Activated T-helper 9 cell treated with anti-CD3 and anti-CD28 coated beads, Interleukin-2, amount 50 U/mL, for 16 hours (primary cell): ENCODE results near the gene MRTFA.

Experiments used
- DNase-seq: peaks from one replicate; pipeline ENCODE4 v3.0.0-alpha.2; 2020; ENCODE audit warnings: low read depth

Gene MRTFA

DNA sequence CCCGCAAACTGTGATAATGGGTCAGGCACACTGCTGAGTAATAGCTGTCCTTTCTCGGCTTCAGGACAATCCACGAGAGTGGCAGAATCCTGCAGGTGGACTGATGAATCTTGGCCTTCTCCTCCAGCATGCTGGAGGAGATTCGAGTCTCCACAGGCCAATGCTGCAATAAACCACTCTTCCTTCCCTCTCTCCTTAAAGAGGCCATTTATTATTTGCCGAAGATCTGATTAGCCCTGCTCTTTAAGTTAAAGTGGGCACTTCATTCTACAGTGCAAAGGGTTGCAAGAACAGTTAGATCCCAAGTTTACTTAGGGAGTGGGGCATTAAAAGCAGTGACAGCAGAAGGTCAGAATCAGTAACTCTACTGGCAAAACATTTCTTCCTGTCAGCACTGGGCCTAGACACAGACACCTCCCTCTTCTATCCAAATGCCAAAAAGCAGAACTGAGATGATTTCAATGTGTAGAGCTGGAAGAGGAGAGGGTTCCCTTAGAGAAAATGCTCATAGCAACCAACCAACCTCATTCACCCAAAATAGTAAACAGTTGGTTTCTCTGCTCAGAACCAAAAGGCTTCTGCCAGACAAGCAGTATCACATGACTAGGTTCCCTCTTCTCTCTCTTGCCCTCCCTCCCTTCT is 144.4 kb downstream of the MRTFA start:
- DNase-seq = no peak

DNA sequence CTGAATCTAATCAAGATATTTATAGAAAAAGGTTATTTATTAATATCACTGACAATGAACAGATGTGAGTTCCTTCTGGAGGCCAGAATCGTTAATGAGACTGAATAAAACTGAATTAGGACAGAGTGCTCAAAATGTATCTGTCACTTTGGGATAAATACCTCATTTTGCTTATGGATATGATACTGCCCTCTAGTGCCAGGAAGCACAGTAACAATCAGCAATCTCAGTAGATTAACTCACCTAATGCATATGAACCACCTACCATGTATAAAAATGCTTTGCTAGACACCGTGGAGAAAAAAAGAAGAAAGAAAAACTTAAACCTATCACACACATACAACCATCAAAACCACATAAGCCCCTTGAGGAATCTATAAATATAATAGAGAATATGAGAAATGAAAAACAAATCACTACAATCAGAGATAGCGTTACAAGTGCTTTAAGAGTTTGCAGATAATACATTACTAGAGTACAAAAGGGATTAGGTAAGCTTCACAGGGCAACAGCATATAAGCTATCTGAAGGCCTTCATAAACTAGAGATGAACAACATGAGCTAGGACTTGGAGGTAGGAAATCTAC is 148.8 kb downstream of the MRTFA start:
- DNase-seq = no peak

DNA sequence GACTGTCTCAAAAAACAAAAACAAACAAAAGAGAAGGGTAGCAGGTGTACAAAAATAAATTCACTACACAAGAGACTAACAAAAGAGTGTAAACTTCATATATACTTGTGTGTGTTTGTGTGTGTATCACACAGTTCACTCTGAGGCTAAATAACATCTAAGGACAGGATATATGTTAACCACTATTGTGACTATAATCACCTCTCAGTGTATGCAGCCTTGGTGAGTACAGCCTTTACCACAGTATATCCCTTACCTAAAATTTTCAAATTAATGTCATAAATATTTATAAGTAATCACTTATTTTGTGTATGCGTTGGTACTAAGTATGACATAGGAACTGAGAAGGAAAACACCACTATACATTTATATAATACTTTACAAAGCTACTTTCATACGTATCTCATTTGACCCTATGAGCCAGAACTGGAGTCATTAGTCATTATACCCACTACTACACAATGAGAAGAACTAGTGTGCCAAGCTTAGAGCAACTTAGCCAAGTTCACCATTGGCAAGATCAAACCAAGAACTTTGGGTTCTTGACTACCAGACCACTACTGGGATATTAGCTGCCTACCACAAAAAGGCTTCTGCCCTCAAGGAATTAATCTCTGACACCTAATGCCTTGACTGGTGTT is 149.4 kb downstream of the MRTFA start:
- no peak for DNase-seq

DNA sequence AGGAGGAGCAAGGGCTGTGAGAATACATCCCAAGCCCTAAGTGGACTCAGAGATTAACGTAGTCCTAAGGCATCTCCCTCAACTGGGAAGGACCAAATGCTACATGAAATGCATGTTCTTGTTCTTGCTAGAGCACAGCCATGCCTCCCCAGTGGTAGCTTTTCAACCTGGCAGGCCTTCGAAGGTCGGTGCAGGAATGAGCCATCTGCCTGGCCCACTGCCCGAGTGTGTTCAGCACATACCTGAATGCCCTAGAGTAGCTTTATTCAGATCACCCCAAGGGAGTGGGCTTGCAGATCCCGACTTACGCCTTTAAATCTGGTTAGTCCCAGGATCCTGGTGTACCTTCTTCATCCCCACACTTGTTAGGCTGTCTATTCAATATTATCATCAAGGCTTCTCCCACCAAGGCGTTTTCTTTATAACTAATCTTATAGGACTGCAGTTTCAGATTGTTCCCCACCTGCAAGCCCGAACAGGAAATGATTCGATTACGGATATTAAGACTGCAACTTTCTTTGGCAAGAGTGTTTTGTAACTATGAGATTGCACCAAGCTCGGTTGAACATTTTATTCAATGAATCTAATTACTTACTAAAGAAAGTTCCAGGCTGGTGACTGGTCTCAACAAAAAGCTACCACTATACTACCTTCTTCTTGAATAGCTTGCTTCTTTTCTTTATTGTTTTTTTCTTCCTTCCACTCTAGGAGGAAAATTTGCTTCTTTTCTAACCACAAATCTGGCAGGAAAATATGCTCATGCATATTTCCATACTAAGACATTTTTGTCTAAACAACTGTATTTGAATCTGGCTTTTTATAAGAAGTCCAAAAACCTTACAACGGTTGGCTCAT is 150.5 kb downstream of the MRTFA start:
- DNase-seq = no peak

DNA sequence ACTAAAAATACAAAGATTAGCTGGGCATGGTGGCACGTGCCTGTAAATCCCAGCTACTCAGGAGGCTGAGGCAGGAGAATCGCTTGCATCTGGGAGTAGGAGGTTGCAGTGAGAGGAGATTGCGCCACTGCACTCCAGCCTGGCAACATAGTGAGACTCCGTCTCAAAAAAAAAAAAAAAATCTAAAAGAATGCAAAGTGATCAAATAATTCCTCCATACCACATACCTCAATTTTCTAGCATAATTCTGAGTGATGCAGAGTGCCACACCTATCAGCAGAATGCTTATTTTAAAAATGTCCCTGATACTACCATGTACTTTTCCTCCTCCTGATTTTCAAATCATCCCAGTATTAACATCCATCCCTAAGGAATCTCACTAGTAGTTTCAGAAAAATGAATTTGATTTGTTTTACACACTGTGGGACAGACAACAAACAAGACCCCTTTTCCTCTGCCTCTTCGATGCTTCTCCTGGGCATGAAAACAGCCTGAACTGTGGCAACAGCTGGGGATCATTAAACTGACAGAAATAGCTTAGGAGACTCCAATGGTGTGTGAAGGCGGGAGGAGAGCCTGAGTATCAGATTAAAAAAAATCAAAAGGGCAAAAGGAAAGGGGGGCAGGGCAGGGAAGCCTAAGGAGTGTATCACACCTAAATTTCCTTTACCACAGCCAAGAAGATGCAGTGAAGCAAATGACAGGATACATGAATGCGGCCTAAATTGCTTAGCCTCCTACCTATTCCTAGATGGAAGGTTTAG is 151.4 kb downstream of the MRTFA start:
- DNase-seq = no peak

DNA sequence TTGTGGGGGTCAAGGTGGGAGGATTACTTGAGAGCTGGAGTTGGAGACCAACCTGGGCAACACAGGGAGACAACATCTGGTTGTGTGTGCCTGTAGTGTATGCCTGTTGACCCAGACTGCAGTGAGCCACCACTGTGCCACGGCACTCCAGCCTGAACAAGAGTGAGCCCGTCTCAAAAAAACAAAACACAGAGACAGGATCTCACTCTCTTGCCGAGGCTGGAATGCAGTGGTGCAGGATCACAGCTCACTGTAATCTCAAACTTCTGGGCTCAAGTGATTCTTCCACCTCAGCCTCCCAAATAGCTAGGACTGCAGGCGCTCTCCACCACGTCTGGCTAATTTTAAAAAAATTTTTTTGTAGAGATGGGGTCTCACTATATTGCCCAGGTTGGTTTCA is 153.6 kb downstream of the MRTFA start:
- no peak for DNase-seq

DNA sequence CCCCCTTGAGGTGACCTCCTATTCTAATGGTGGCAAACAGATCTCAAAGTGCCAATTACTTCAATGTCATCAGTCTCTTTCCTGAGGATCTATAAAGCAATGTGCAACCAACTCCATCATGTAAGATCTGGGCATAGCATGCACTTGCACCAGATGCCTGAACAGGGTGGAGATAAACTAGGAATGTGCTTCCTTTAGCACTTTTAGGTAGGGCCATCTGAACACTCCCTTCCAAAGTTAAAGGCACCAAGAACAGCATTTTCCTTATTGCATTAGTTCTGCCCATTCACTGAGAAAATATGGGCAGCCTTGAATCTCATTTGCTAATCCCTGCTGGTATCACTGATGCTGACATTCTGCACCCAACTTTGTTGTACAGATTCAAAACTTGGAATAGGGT is 154.1 kb downstream of the MRTFA start:
- no peak for DNase-seq

DNA sequence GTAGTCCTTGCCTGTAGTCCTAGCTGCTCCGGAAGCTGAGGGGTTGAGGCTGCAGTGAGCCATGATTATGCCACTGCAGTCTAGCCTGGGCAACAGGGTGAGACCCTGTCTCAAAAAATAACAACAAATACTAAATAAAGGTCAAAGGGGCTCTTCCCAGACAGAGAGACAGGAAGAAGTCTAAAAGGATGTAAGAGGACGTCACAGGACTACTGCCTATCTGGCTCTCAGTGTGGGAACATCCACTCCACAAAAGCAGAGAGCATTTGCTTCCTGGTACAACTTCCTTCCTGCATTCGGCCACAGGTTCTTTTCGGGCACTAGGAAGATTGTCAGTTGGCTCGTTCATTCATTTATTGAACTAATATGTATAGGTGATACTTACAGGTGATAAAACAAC is 155.5 kb downstream of the MRTFA start:
- no peak for DNase-seq

DNA sequence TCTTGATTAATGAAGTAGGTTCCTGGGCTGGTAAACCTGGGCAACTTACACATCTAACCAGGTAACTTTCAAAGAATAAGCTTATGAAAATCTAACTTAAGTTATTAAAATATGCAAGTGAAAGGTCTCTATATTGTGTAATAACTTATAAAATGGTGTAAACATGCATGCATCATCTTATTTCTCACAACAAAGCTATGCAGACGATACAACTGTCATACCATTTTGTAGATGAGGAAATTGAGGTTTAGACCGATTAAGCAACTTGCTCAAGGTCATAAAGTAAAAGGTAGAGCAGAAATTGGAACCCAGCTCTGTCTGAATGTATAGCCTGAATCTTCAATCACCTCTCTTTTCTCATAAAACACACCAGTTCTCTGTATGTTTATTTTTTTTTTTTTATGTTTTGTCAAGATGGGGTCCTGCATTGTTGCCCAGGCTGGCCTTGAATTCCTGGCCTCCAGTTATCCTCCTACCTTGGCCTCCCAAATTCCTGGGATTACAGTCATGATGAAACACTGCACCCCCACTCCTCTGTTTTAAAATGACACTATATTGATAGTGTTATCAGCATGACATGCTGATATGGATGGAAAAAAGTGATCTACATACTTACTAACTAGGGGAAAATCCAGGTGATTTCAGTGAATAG is 156.5 kb downstream of the MRTFA start:
- DNase-seq = no peak

DNA sequence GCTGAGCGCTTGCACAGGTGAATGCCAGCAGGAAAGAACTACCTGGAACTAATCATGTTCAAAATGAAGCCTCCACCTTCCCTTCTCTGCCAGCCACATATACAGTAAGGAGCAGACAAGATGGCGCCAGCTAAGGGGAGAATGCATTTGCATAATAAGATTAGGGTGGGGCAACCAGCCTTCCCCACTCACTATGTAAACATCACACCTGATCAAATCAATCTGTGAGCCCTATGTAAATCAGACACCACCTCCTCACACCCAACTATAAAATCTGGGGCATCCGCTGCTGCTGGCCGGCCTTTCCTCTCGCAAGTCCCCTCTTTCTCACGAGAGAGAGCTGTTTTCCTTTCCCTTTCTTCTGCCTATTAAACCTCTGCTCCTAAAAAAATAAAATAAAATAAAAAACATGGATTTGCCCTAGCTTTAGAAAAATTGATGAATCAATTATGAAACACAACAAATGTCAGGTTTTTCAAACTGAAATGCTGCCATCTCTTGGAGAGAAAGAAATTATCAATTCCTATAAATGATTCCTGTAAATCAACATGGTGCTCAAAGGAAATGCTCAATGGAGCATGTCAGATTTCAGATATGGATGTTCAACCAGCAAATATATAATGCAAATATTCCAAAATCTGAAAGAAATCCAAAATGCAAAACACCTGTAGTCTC is 157.3 kb downstream of the MRTFA start:
- DNase-seq = no peak

DNA sequence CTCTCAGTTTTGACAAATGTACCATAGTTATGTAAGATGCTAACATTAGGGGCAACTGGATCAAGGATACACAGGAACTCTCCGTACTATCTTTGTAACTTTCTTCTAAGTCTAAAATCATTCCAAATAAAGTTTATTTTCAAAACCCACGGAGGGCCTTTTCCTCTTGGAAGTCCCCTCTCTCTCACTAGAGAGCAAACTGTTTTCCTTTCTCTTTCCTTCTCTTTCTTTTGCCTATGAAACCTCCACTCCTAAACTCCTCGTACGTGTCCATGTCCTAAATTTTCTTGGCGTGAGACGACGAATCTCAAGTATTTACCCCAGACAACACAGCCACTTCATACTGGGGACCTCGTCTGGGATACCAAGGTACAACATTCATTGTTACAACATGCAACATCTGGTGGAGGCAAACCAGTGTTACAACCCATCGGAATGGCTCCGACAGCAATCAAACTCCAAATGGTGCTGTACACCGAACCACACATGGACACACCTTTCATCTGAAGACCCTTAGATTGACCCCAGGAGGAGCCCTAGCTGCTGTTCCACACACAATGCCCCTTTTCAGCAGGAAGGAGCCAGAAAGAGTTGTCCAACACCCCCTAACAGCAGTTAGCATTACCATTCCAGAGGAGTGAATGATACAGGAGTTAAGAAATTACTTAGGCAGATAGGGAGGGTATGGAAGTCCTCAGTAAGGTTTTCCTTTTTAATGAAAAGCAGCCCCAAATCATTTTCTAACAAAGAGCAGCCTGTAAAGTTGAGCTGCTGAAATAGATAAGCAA is 158.0 kb downstream of the MRTFA start:
- DNase-seq = no peak

DNA sequence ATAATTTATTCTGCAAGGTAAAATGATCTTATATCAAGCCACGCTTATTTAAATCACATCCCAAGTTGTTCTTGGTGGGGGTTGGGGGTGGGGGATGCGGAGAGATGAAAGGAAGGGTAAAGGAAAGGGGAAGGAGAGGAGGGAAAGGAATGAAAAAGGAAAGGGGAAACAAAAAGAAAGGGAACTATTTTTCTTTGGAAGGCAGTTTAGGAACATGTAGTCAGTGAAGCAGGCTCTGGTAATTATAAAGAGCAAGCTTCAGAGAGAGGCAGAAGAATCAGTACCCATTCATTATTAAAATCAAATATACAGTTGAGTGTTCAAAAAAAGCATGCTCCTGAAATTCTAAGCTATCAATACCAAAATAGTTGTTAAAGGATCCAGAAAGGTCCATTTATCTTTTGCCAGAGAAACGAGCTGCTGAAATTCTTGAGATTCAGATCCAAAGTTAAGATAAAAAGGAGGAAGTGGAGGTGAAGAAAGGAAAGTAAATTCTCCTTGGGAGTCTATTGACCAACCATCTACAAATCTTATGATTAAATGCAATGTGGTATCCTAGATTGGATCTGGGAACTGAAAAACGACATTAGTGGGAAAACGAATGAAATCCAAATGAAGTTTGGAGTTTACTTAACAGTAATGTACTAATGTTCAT is 158.7 kb downstream of the MRTFA start:
- no peak for DNase-seq

DNA sequence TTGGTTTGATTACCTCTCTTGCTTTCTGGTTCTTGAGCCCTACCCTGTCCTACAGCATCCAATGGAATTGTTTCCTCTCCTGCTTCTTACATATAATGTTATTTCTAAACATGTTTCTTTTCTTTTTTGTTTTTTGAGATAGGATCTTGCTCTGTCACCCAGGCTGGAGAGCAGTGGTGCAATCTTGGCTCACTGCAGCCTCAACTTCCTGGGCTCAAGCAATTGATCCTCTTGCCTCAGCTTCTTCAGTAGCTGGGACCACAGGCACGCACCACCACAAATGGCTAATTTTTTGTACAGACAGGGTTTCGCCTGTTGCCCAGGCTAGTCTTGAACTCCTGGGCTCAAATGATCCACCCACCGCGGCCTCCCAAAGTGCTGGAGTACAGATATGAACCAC is 160.2 kb downstream of the MRTFA start:
- no peak for DNase-seq

DNA sequence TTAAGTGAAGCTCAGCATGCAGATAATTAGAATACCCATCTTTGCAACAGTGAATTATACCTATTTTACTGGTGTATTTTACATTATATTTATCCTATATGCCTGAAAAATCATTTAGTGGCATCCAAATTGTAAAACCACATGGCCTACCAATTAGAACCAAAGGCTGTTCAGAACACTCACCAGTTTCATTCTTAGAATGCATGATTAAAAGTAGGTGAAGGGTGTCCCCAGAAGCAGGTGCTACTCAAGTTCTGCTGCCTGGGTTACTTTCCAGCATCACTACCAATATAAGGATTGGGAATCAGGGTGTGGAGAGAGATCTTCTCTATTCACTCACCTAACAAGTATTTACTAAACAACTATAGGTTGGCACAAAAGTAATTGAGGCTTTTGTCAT is 162.8 kb downstream of the MRTFA start:
- DNase-seq = no peak

DNA sequence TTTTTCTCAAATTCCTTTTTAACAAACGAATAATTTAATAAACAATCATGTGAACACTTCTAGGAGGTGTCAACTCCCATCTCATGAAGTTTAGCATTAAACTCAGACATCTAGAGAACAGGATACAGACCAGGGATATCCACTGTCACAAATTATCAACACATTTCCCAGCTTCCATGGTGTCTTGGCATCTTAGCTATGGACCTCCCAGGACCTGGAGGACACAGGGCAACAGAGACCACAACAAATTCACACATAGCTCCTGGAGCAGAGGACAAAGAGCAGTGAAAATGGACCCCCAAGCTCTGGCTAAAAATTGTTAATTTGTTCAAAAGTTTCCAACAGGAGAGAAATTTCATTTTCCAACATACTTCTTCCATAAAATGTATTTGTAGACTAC is 163.9 kb downstream of the MRTFA start:
- DNase-seq = no peak

DNA sequence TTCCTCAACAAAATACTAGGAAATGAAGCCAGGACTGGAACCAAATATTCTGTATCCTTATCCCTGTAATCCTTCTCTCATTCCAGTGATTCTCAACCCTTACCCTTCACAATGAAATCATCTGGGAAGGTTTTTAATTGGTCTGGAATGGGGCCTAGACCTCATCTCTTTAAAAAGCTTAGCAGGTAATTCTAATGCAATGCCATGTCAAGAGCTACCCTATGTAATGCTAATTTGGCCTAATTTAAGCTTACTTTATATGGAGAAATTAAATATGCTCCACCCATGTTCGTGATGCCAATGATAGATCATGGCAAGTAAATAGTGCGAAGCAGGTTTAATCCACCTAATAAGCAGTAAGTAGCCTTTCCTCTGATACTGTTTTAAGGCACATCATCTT is 164.5 kb downstream of the MRTFA start:
- no peak for DNase-seq

DNA sequence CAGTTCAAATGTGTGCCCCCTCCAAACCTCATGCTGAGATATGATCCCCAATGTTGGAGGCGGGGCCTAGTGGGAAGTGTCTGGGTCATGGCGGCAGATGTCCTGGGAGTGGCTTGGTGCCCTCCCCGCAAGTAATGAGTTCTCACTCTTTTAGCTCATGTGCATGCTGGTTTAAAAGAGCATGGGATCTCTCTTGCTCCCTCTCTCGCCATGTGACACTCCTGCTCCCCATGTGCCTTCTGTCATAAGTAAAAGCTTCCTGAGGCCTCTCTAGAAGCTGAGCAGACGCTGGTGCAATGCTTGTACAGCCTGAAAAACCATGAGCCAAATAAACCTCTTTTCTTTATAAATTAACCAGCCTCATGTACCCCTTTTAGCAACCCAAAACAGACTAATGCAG is 167.3 kb downstream of the MRTFA start:
- no peak for DNase-seq

DNA sequence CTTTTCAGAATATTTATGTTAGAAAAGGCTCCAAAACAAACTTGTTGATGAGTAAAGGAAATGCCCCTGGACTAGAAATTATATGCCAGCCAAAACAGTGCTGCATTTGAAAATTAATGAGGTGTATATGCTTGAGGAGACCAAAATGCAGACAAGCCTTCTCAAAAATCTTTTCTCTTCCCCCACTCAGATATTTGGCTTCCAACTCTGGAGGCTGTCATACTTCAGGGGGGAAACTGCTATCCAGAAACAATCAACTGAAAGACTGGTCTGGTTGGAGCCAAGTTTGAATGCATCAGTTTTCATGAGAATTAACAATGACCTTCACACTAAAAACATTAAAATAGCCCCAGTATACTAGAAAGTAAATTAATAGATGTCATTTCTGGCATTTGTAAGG is 167.9 kb downstream of the MRTFA start:
- no peak for DNase-seq

DNA sequence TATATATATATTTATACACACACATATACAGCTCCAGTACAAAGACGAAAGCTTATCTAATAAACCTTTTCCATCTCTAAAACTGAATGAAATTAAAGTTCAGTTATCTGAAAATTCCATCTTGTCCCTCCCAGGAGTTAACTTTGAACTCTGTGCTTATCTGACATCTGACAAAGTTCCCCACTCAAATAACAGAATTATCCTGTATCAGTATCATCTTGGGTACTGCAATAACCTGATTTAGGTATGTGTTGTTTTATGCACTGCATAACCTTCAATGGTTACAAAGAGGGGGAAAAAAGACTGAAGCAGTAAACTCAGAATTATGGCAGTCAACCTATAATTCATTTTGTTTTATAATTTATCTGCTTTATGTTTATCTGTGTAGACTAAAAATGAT is 169.5 kb downstream of the MRTFA start:
- no peak for DNase-seq

DNA sequence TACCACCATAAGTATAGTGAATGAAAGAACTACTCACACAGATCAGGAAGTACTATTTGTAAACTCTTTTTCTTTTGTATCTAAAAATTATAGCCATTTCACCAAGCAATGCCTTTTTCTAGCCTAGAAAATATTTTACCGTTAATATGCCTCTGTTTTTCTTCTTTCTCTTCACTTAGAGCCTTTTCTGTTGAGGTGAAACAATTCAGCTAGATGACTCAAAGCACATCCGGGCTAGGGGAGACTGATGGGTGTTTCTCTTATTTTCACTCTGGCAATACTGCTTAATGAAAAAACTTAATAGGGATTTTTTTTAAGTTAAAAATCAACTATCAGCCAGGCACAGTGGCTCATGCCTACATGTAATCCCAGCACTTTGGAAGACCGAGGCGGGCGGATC is 172.8 kb downstream of the MRTFA start:
- DNase-seq = no peak
